ENCODE results near the gene PHF21B. TPM values are rescaled to one million over a fixed set of nuclear protein-coding genes. Genes with fewer than 3 reads are reported as not detected.

PHF21B gene
- total and polyA plus RNA-seq, 2 donors = 0.52 to 0.82 TPM

GRCh38 chr22:44892803-44893730 lies 116.7 kb downstream of the PHF21B start:
- Histone ChIP-seq H3K9me3 (ENCODE audit: control insufficient read depth in 2 of 2, insufficient read depth in 1 of 2, low read length in 1 of 2) (no peaks in the 10 kb centered on the region), H3K36me3 (ENCODE audit: control insufficient read depth in 2 of 2, insufficient read depth in 2 of 2, low read length in 1 of 2) (no peaks in the 10 kb centered on the region), H3K27me3 (ENCODE audit: control insufficient read depth in 2 of 2, insufficient read depth in 1 of 2, low read length in 1 of 2) (no peaks in the 10 kb centered on the region), H3K27ac (ENCODE audit: low read depth in 1 of 2, low read length in 1 of 2) (no peak overlapping the region), H3K4me1 (ENCODE audit: control insufficient read depth in 2 of 2, insufficient read depth in 2 of 2, low read length in 2 of 2) (no peaks in the 10 kb centered on the region), H3K4me3 (ENCODE audit: low read length in 2 of 2) (no peak overlapping the region)
- DNase-seq (ENCODE audit: low read depth in 6 of 9, low spot score in 9 of 9) = no peak
- 92% methylated on average over 20 of the region's 20 CpGs for WGBS

- no peak overlapping the region for H3K4me3 ChIP-seq (ENCODE audit: low read length in 2 of 2)
- 74% methylated on average over 13 of the region's 13 CpGs for WGBS
- H3K36me3 ChIP-seq (ENCODE audit: control insufficient read depth in 2 of 2, insufficient read depth in 2 of 2, low read length in 1 of 2) = no peaks in the 10 kb centered on the region
- no peaks in the 10 kb centered on the region for H3K27me3 ChIP-seq (ENCODE audit: control insufficient read depth in 2 of 2, insufficient read depth in 1 of 2, low read length in 1 of 2)
- DNase-seq (ENCODE audit: low read depth in 6 of 9, low spot score in 9 of 9) = no peak
- no peaks in the 10 kb centered on the region for H3K9me3 ChIP-seq (ENCODE audit: control insufficient read depth in 2 of 2, insufficient read depth in 1 of 2, low read length in 1 of 2)
- no peaks in the 10 kb centered on the region for H3K4me1 ChIP-seq (ENCODE audit: control insufficient read depth in 2 of 2, insufficient read depth in 2 of 2, low read length in 2 of 2)
- no peak overlapping the region for H3K27ac ChIP-seq (ENCODE audit: low read depth in 1 of 2, low read length in 1 of 2)
Observed at GRCh38 chr22:44892243-44892642, 117.6 kb downstream of the PHF21B start.

DNA sequence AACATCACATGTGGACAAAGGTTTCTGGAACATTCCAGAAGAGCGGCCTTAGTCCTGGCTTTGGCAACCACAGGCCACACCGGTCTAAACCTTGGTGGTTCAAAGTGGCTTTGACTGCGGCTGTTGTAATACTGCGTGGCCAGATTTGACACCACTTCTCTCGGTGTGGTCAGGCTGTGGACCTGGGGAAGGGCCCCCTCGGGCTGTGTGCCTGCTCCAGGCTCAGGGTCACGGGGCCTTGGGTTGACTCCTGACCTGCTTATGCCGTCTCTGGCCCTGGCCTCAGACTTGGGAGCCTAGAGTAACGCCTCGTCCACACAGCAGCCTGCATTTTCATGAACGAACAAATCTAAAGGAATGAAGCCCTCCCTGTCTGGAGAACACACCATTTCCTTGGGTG lies 118.0 kb downstream of the PHF21B start:
- no peak overlapping the region for H3K27ac ChIP-seq (ENCODE audit: low read depth in 1 of 2, low read length in 1 of 2)
- H3K4me3 ChIP-seq (ENCODE audit: low read length in 2 of 2) = no peak overlapping the region
- DNase-seq (ENCODE audit: low read depth in 6 of 9, low spot score in 9 of 9) = no peak
- H3K4me1 ChIP-seq (ENCODE audit: control insufficient read depth in 2 of 2, insufficient read depth in 2 of 2, low read length in 2 of 2) = no peaks in the 10 kb centered on the region
- H3K9me3 ChIP-seq (ENCODE audit: control insufficient read depth in 2 of 2, insufficient read depth in 1 of 2, low read length in 1 of 2) = no peaks in the 10 kb centered on the region
- 95% methylated on average over 11 of the region's 11 CpGs for WGBS
- H3K36me3 ChIP-seq (ENCODE audit: control insufficient read depth in 2 of 2, insufficient read depth in 2 of 2, low read length in 1 of 2) = no peaks in the 10 kb centered on the region
- H3K27me3 ChIP-seq (ENCODE audit: control insufficient read depth in 2 of 2, insufficient read depth in 1 of 2, low read length in 1 of 2) = no peaks in the 10 kb centered on the region

DNA sequence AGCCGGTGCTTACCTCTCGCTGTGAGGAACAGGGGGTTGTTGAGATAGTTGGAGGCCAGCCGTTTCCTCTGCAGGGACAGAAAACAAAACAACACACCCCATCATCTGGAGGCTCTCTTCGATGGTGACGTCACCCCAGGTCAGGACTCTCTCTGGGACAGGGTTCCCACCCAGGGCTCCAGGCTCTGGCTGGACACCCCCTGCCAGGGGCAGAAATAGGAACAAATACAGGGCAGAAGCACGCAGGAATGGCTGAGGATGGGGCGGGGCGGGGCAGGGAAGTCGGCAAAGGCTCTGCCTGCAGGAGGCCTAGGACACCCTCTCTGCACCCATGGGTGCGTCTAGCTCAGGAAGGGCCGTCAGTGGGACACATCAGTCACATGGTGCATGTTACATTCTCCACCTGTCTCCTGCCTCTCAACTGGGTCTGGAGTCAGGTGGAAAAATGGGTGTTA lies 118.5 kb downstream of the PHF21B start:
- Histone ChIP-seq H3K4me1 (ENCODE audit: control insufficient read depth in 2 of 2, insufficient read depth in 2 of 2, low read length in 2 of 2) (no peaks in the 10 kb centered on the region), H3K27me3 (ENCODE audit: control insufficient read depth in 2 of 2, insufficient read depth in 1 of 2, low read length in 1 of 2) (no peaks in the 10 kb centered on the region), H3K9me3 (ENCODE audit: control insufficient read depth in 2 of 2, insufficient read depth in 1 of 2, low read length in 1 of 2) (no peaks in the 10 kb centered on the region), H3K27ac (ENCODE audit: low read depth in 1 of 2, low read length in 1 of 2) (no peak overlapping the region), H3K36me3 (ENCODE audit: control insufficient read depth in 2 of 2, insufficient read depth in 2 of 2, low read length in 1 of 2) (no peaks in the 10 kb centered on the region), H3K4me3 (ENCODE audit: low read length in 2 of 2) (no peak overlapping the region)
- 93% methylated on average over 11 of the region's 11 CpGs for WGBS
- DNase-seq (ENCODE audit: low read depth in 6 of 9, low spot score in 9 of 9) = no peak

DNA sequence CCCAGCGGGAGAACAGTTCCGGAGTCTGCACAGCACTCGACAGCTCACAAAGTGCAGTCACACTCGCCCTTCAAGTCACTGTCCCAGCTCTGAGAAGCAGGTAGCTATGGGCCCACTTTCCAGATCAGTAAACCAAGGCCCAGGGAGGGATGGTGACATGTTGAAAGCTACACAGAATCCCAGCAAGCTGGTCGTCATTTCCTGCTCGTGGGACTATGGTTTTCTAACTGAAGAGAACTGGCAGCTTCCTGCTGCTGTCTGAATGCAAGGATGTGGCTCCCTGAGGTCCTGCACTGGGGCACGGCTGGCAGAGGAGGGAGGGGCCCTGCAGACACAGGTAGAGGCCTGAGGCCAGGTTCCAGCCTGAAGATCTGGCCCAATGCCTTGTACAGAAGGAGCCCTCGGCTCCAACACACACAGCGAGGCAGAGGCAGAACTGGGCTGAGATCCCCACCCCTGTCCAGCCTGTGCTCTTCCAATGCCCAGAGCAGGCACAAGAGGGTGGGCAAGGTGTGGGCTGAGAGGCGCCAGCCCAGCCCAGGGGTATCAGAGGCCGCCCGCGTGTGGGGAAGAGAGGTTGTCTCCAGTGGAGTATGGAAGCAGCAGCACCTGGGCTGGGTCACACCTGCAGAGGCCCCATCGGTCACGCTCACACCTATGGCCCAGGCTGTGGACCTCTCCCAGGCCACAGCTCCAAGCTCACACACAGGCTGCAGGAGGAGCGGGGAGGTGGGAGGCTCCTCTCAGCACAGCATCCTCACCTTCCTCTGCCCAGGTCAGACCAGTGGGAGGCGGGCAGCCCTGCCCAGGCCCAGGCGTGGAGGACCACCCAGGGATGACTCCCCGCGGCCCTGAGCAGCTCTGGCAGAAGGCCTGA lies 119.2 kb downstream of the PHF21B start:
- WGBS = 90% methylated on average over 20 of the region's 20 CpGs
- DNase-seq (ENCODE audit: low read depth in 6 of 9, low spot score in 9 of 9) = no peak
- Histone ChIP-seq H3K4me3 (ENCODE audit: low read length in 2 of 2) (no peak overlapping the region), H3K36me3 (ENCODE audit: control insufficient read depth in 2 of 2, insufficient read depth in 2 of 2, low read length in 1 of 2) (no peaks in the 10 kb centered on the region), H3K4me1 (ENCODE audit: control insufficient read depth in 2 of 2, insufficient read depth in 2 of 2, low read length in 2 of 2) (no peaks in the 10 kb centered on the region), H3K27me3 (ENCODE audit: control insufficient read depth in 2 of 2, insufficient read depth in 1 of 2, low read length in 1 of 2) (no peaks in the 10 kb centered on the region), H3K9me3 (ENCODE audit: control insufficient read depth in 2 of 2, insufficient read depth in 1 of 2, low read length in 1 of 2) (no peaks in the 10 kb centered on the region), H3K27ac (ENCODE audit: low read depth in 1 of 2, low read length in 1 of 2) (no peak overlapping the region)

GRCh38 chr22:44889255-44889878 lies 120.4 kb downstream of the PHF21B start:
- DNase-seq (ENCODE audit: low read depth in 6 of 9, low spot score in 9 of 9) = no peak
- H3K9me3 ChIP-seq (ENCODE audit: control insufficient read depth in 2 of 2, insufficient read depth in 1 of 2, low read length in 1 of 2) = no peaks in the 10 kb centered on the region
- 91% methylated on average over 14 of the region's 14 CpGs for WGBS

DNA sequence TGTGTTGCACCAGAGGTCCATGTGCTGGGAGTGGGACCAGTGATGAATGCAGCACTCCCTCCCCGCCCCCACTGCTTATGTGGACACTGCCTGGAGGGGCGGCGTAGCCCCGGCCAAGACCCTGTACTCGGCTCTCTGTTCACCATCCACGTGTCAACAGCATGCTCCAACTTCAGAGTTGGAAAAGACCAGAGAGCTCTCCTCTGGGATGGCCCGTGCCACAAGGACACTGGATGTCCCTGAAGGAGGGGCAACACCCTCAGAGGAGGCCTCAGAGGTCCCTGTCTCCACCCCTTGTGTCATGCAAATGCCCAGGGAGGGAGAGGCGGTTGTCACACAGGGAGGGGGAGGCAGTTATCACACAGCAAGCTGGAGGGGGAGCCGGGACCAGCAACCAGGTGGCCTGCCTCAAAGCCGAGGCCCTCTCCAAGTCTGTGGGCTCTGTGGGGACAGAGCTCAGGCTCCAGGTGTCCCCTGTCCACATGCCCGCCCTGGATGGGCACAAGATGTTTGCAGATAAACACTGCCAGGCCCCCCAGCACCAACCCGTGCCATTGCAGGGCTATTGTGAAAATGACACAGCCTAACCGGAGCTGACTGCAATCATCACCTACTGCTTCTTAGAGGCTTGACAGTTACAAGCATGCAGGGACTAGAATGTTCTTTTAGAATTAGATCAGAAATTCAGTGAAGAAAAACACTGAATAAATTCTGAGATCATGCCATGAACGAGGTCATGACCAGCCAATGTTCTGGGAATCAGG lies 121.1 kb downstream of the PHF21B start:
- WGBS = 86% methylated on average over 14 of the region's 14 CpGs
- Histone ChIP-seq H3K9me3 (ENCODE audit: control insufficient read depth in 2 of 2, insufficient read depth in 1 of 2, low read length in 1 of 2) (no peaks in the 10 kb centered on the region), H3K4me1 (ENCODE audit: control insufficient read depth in 2 of 2, insufficient read depth in 2 of 2, low read length in 2 of 2) (no peaks in the 10 kb centered on the region), H3K27ac (ENCODE audit: low read depth in 1 of 2, low read length in 1 of 2) (no peak overlapping the region), H3K4me3 (ENCODE audit: low read length in 2 of 2) (no peak overlapping the region), H3K36me3 (ENCODE audit: control insufficient read depth in 2 of 2, insufficient read depth in 2 of 2, low read length in 1 of 2) (no peaks in the 10 kb centered on the region), H3K27me3 (ENCODE audit: control insufficient read depth in 2 of 2, insufficient read depth in 1 of 2, low read length in 1 of 2) (no peaks in the 10 kb centered on the region)
- DNase-seq (ENCODE audit: low read depth in 6 of 9, low spot score in 9 of 9) = no peak

More at GRCh38 chr22:44889255-44889878, 120.4 kb downstream of the PHF21B start:
- Histone ChIP-seq H3K4me1 (ENCODE audit: control insufficient read depth in 2 of 2, insufficient read depth in 2 of 2, low read length in 2 of 2) (no peaks in the 10 kb centered on the region), H3K36me3 (ENCODE audit: control insufficient read depth in 2 of 2, insufficient read depth in 2 of 2, low read length in 1 of 2) (no peaks in the 10 kb centered on the region), H3K27me3 (ENCODE audit: control insufficient read depth in 2 of 2, insufficient read depth in 1 of 2, low read length in 1 of 2) (no peaks in the 10 kb centered on the region), H3K4me3 (ENCODE audit: low read length in 2 of 2) (no peak overlapping the region), H3K27ac (ENCODE audit: low read depth in 1 of 2, low read length in 1 of 2) (no peak overlapping the region)

DNA sequence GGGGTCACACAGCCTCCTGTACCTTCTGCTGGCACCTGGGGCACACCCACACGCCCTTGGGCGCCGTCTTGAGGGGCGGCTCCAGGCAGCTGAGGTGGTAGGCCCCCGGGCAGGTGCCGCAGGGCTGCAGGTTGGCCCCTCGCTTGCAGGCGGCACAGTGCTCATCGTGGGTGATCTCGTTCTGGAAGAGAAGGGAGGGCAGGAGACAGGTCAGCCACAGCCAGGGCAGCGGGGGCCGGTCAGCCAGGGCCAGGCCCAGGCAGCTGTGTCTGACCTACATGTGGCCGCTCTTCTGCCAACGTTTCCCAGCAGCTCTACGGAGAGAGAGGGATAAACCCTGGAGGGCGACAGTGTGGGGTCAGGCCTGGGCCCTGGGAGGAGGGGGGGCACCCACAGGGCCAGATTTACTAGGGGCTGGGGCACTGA lies 121.9 kb downstream of the PHF21B start:
- no peak for DNase-seq (ENCODE audit: low read depth in 6 of 9, low spot score in 9 of 9)
- no peaks in the 10 kb centered on the region for H3K4me1 ChIP-seq (ENCODE audit: control insufficient read depth in 2 of 2, insufficient read depth in 2 of 2, low read length in 2 of 2)
- no peak overlapping the region for H3K27ac ChIP-seq (ENCODE audit: low read depth in 1 of 2, low read length in 1 of 2)
- H3K27me3 ChIP-seq (ENCODE audit: control insufficient read depth in 2 of 2, insufficient read depth in 1 of 2, low read length in 1 of 2) = no peaks in the 10 kb centered on the region
- H3K4me3 ChIP-seq (ENCODE audit: low read length in 2 of 2) = no peak overlapping the region
- 93% methylated on average over 16 of the region's 16 CpGs for WGBS
- no peaks in the 10 kb centered on the region for H3K36me3 ChIP-seq (ENCODE audit: control insufficient read depth in 2 of 2, insufficient read depth in 2 of 2, low read length in 1 of 2)
- H3K9me3 ChIP-seq (ENCODE audit: control insufficient read depth in 2 of 2, insufficient read depth in 1 of 2, low read length in 1 of 2) = no peaks in the 10 kb centered on the region

Data from thymus (tissue), 11 donors.